Upper lobe of right lung (tissue), 1 donor: Measurements from ENCODE around the gene GLS. TPM values are rescaled to one million over a fixed set of nuclear protein-coding genes. Genes with fewer than 3 reads are reported as not detected.

Experiments used
- ATAC-seq: fragments of 200-7000 bp; cut with Tn5 transposase; one replicate; pipeline ENCODE4 v1.9.1; 2020; ENCODE audit warnings: mild to moderate bottlenecking, moderate library complexity
- DNase-seq: peaks from one replicate; pipeline ENCODE4 v3.0.0-alpha.2; 2020
- H3K27ac ChIP-seq: fragments of 200-600 bp; one replicate; pipeline ENCODE4 v1.8.0; 2022
- H3K27me3 ChIP-seq: fragments of 200-600 bp; one replicate; pipeline ENCODE4 v1.8.0; 2022; ENCODE audit warnings: mild to moderate bottlenecking
- H3K36me3 ChIP-seq: fragments of 200-600 bp; one replicate; pipeline ENCODE4 v1.8.0; 2022
- H3K4me1 ChIP-seq: fragments of 200-600 bp; one replicate; pipeline ENCODE4 v1.8.0; 2022
- H3K4me3 ChIP-seq: fragments of 200-600 bp; one replicate; pipeline ENCODE4 v1.8.0; 2022; ENCODE audit warnings: mild to moderate bottlenecking
- H3K9me3 ChIP-seq: fragments of 200-600 bp; one replicate; pipeline ENCODE4 v1.8.0; 2022
- intact Hi-C: fragments of 100-400 bp; cut with DNase I; formaldehyde crosslinking; loops from one replicate; pipeline ENCODE4 v1.11.0; 2022
- total RNA-seq: library from RNA; stranded (reverse); fragmentation: NEBNext Ultra II Directional; extraction: Animal tissue kit (Norgen Biotek cat#: 25700); gene quantifications from one replicate; pipeline ENCODE4 v1.2.1, GENCODE V29; 2021
- TF ChIP-seq, protein P1 (sequence below): fragments of 200-600 bp; IDR thresholded peaks from one replicate; pipeline ENCODE4 v1.8.0; 2022; ENCODE audit warnings: antibody characterized with exemption
- donor health status: DM: no; HTN: yes; CAD: no; lungs with severe emphysema.

GLS gene
- total RNA-seq, 1 donor from 2014 or later, result 209 TPM

DNA sequence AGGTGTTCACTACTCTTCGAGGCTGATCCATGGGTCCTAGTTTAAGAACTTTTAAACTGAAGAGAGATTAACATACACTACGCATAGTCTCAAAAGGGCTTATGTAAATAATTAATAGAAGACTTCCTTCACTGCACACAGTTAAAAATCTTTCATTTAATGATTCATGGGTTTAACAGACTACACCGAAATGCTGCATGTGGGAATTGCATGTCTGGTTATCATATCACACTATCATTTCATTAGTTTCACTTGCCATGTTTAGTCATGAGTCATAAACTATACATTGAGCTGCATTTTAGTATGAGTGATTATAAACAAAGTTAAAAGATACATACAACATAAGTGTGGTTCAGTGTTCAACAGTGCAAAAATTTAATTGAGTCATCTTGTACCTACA is 31.2 kb downstream of the GLS start:
- ATAC-seq (no peak), DNase-seq (no peak)
- intact Hi-C loops, result no loop called here
- TF ChIP-seq, protein P1, sequence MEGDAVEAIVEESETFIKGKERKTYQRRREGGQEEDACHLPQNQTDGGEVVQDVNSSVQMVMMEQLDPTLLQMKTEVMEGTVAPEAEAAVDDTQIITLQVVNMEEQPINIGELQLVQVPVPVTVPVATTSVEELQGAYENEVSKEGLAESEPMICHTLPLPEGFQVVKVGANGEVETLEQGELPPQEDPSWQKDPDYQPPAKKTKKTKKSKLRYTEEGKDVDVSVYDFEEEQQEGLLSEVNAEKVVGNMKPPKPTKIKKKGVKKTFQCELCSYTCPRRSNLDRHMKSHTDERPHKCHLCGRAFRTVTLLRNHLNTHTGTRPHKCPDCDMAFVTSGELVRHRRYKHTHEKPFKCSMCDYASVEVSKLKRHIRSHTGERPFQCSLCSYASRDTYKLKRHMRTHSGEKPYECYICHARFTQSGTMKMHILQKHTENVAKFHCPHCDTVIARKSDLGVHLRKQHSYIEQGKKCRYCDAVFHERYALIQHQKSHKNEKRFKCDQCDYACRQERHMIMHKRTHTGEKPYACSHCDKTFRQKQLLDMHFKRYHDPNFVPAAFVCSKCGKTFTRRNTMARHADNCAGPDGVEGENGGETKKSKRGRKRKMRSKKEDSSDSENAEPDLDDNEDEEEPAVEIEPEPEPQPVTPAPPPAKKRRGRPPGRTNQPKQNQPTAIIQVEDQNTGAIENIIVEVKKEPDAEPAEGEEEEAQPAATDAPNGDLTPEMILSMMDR, result no peak
- Histone ChIP-seq H3K27ac (no peak overlapping the region), H3K36me3 (peaks cover 59% of the 10 kb centered on the region), H3K27me3 (no peaks in the 10 kb centered on the region), H3K4me1 (no peaks in the 10 kb centered on the region), H3K4me3 (no peak overlapping the region), H3K9me3 (no peaks in the 10 kb centered on the region)

DNA sequence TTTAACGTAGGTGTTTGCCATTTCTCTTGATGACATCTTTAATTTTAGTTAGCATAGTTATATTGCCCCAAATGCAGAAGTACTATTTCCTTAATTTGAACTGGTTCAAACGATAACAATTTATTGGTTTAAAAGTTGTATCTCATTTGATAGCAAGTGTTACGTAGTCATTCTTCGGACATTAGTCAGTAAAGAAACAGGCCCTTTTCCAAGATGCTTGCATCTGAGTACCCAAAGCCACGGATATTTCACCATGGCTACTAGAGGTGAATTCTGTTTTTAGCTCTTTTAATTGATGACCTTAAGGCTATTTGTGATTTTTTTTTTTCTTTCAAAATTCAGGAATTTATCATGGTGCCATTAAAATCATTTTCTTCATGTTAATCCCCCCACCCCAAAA is 32.1 kb downstream of the GLS start:
- no peak for DNase-seq
- TF ChIP-seq, protein P1, result no peak
- no peak overlapping the region for H3K4me3 ChIP-seq
- no peak for ATAC-seq
- H3K27me3 ChIP-seq, result no peaks in the 10 kb centered on the region
- H3K9me3 ChIP-seq, result no peaks in the 10 kb centered on the region
- H3K4me1 ChIP-seq, result no peaks in the 10 kb centered on the region
- intact Hi-C loops, result no loop called here
- no peak overlapping the region for H3K27ac ChIP-seq
- peaks cover 64% of the 10 kb centered on the region for H3K36me3 ChIP-seq

DNA sequence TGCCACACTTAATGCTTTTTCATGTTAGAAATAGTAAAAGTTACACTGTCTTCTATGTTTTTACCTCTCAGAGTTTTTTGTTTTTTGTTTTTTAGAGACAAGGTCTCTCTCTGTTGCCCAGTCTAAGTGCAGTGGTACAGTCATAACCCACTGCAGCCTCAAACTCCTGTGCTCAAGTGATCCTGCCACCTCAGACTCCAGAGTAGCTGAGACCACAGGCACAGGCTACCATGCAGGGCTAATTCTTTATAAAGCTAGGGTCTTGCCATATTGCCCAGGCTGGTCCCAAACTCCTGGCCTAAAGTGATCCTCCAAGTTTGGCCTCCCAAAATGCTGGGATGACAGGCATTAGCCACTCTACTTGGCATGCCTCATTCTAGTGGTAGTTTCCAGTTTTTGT is 33.1 kb downstream of the GLS start:
- no peak overlapping the region for H3K4me3 ChIP-seq
- peaks cover 57% of the 10 kb centered on the region for H3K36me3 ChIP-seq
- H3K27ac ChIP-seq, result no peak overlapping the region
- intact Hi-C loops, result no loop called here
- no peaks in the 10 kb centered on the region for H3K4me1 ChIP-seq
- no peaks in the 10 kb centered on the region for H3K27me3 ChIP-seq
- ATAC-seq, result no peak
- no peak for DNase-seq
- no peaks in the 10 kb centered on the region for H3K9me3 ChIP-seq
- TF ChIP-seq, protein P1, result no peak

DNA sequence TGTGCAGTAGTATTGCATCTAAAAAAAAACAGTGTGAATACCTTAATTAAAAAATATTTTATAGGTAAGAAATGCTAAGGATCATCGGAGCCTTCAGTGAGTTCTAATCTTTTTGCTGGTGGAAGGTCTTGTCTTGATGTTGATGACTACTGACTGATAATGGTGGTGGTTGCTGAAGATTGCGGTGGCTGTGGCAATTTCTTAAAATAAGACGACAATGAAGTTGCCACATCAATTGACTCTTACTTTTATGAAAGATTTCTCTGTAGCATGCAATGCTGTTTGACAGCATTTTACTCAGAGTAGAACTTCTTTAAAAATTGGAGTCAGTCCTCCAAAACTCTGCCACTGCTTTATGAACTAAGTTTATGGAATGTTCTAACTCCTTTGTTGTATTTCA is 36.2 kb downstream of the GLS start:
- Histone ChIP-seq H3K27ac (no peak overlapping the region), H3K9me3 (no peaks in the 10 kb centered on the region), H3K36me3 (peaks cover 73% of the 10 kb centered on the region), H3K4me1 (no peaks in the 10 kb centered on the region), H3K4me3 (no peak overlapping the region), H3K27me3 (no peaks in the 10 kb centered on the region)
- TF ChIP-seq, protein P1, result no peak
- DNase-seq (no peak), ATAC-seq (no peak)
- intact Hi-C loops, result no loop called here

DNA sequence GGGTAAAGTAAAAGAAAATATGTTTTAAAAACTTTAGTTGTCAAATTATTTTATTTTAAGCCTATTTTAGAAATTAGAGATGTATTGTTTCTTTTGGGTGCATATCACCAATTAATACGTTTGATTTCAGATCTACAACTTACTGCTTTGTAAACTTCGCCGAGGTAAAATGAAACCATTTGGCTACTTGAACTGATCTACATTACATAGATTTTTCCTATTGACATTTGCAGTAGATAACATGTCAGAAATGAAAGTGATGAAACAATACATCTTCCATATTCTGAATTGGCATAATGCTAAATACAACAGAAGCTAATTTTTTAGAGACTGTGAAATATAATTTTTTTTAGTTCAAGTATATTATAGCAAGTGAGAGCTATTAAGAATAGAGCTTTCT is 39.5 kb downstream of the GLS start:
- intact Hi-C loops, result no loop called here
- peaks cover 75% of the 10 kb centered on the region for H3K36me3 ChIP-seq
- ATAC-seq, result no peak

More for the DNA sequence above, 39.5 kb downstream of the GLS start:
- Histone ChIP-seq H3K27ac (no peak overlapping the region), H3K27me3 (no peaks in the 10 kb centered on the region), H3K9me3 (no peaks in the 10 kb centered on the region), H3K4me3 (no peak overlapping the region), H3K4me1 (no peaks in the 10 kb centered on the region)
- TF ChIP-seq, protein P1, result no peak
- DNase-seq, result no peak
